HG03439 (cell line): ENCODE data around the gene STRA6.

ENCODE experiments used
- ATAC-seq: cut with Tn5 transposase; IDR thresholded peaks from one replicate; pipeline ENCODE4 v1.9.1; 2021; ENCODE audit warnings: mild to moderate bottlenecking, moderate library complexity; ENCODE audit not compliant: unreplicated experiment

The STRA6 gene

DNA sequence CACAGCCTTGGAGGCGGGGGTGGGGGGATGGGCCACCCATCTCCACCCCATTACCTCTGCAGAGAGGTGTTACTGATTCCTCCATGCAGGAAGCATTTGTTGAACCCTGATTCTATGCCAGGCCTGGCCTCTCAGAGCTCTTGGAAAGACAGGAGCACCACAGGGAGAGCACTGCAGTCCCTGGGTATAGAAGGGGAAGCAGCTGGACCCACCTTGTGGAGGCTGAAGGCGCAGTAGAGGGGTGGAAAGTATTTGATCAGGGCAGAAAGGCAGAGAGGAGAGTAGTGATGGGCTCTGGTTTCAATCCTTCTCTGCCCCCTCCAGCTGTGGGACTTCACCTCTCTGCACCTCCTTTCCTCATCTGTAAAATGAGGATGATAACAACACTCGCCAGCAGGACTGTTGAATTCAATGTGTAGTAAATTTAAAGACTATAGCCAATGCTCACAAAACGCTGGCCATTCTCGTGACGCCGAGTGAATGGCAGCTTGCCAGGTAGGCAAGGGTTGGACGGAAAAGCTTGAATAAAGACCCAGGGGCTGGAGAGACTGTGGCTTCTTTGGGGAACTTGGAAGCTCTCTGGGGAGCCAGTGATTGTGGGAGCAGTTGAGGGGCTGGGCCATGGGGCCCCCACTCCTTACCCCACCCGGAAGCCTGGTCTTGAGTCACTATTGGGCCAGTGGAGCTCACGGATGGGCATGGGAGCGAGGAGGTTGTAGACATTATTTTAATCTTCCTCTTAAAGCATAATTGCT lies 25.6 kb upstream of the STRA6 start:
- ATAC-seq: no peak

DNA sequence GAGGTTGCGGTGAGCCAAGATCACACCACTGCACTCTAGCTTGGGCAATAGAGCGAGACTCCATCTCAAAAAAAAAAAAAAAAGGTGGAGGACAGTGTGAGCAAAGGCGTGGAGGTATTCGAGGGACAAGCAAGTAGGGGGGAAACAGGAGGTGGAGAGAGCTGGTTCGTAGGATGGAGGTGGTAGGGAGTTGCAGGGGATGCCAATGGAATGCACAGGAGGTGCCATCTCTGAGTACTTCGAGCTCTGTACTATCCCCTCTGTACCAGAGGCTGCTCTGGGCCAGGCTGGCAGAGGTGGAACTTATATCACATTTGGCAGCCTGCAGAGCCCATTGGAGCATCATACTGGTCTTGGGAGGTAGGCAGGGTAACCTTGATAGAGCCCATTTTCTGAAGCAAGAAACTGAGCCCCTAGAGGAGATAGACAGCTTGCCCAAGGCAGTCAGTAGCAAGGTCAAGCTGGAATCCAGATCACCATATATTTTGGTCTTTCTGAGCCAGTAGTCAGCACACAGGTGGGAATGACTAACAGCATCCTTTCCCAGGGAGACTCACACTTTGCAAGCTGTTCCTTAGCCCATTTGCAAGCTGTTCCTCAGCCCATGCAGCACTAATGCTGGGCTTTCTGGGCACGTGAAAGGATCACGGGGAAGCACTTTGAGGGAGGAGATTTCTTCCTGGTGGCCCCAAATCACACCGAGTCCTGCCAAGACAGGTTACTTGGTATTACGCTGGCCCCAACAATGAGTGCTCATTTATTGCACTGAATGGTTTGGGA lies 24.4 kb upstream of the STRA6 start:
- no peak for ATAC-seq

DNA sequence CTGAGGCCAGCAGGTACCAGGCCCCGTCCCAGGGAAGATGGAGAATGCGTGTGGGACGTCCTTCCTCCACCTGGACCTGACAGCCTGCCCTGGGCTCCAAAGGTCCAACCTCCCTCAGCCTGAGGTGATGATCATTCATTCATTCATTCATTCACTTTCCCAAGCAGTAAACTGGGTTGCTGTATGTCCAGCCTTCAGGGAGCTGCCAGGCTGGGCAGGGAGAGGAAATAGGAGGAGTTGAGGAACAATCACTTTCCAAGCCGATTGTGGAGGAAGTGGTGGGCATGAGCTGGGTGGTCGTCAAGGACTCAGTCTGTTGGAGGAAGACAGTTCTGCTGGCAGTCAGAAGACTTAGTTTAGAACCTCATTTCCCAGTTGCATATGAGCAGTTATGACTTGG lies 23.3 kb upstream of the STRA6 start:
- ATAC-seq: no peak

DNA sequence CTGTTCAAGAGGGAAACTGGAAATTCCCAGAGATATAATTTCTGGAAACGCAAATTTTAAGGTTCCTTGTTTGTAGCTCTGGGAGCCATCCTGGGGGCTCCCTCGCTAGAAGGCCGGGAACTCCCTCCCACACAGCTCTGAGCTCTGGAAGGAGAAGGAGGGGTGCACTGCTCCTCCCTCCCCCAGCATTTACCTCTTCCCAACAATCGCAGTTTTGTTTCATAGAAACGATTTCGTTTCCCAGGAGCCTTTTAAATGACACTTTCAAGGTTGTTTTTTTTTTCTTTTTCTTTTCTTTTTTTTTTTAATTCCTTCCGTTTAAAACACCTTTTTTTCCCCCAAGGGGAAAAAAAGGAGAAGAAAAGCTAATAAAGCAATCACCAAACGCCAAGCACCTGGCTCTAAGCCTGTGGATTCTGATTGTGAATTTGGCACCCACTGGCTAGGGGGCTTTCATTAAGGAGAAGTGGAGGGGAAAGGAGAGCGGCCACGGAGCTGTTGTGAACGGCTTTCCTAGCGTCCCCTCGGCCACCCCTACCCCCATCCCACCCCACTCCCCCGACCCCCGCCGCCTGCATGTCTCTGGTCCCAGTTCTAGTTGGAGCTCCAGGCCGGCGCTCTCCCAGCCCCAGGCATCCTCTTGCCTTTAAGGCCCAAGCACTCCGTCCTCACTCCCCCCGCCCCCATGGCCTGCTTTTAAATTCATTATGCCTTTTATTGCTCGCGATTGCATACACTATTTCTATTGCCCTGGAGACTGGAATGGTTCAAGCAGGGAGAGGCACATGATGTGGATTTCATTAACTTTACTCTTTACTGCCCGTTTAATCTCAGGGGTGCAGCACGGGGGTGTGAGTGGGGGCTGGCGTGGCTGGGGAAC lies 19.9 kb upstream of the STRA6 start:
- ATAC-seq: no peak

DNA sequence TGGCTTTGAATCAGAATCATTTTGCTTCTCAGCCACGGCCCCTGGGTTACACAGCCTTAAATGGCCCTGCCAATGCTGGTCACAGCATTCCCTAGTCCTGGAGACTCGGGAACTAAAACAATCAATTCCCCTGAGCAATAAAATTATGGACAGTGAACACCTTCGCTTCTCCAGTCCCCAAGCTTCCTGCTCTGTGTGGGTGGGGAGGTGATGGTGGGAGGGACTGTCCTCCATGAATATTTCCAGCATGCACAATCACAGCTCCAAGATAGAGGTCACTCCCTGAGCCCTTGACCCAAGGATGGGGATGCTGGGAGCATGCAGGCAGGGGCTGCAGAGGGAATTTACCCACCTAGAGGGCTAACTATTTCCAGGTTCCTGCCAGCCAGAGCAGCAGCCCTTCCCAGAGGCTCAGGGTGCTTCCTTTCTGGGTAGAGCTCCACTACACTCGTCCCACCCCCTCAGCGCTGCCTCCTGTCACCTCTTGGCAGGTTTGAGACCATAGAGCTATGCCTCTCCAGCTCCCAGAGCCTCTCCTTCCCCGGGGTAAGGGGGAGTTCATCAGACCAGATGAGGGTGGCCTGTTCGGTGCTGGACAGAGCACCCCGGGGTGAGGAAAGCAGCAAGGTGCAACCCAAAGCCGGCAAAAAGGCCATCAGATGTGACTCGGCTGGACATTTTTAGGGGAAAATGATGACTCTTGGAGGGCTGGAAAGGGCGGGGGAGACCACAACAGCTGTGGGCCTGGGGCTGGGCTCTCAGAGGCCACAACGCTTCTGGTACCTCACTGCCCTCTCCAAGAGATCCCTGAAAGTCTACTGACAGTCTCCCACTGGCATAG lies 19.0 kb upstream of the STRA6 start:
- no peak for ATAC-seq

DNA sequence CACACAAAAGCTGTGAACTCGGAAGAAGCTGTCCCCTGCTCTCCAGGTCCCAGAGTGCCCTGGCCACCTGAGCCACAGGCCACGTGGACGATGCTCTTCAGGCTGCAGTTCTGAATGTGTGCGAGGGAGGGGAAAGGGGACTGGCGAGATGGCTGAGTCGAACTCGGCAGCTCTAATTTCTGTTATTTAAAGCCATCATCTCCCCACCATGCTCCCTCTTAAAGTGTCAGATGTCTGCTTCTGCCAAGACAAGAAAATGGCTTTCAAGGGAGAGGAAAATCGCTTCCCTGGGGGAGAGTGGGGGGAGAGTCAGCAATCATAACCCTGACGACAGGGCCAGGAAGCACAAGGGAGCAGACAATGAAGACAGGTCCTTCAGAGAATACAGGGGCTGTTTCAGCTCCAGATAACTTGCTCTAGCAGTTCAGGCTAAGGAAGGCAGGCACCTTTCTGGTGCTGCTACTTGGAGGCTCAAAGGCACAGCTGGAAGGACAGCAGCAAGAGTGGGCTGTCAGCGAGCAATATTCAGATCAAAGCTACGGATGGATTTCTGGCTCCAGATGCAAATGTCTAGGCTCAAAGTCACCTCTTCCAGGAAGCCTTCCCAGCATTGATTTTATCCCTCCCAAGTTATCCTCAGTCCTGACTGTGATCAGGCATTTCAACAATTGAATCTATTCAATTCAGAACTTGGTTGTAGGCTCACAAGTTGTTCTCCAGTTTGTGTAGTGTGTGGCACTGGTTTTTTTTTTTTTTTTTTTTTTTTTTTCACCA lies 18.1 kb upstream of the STRA6 start:
- no peak for ATAC-seq

DNA sequence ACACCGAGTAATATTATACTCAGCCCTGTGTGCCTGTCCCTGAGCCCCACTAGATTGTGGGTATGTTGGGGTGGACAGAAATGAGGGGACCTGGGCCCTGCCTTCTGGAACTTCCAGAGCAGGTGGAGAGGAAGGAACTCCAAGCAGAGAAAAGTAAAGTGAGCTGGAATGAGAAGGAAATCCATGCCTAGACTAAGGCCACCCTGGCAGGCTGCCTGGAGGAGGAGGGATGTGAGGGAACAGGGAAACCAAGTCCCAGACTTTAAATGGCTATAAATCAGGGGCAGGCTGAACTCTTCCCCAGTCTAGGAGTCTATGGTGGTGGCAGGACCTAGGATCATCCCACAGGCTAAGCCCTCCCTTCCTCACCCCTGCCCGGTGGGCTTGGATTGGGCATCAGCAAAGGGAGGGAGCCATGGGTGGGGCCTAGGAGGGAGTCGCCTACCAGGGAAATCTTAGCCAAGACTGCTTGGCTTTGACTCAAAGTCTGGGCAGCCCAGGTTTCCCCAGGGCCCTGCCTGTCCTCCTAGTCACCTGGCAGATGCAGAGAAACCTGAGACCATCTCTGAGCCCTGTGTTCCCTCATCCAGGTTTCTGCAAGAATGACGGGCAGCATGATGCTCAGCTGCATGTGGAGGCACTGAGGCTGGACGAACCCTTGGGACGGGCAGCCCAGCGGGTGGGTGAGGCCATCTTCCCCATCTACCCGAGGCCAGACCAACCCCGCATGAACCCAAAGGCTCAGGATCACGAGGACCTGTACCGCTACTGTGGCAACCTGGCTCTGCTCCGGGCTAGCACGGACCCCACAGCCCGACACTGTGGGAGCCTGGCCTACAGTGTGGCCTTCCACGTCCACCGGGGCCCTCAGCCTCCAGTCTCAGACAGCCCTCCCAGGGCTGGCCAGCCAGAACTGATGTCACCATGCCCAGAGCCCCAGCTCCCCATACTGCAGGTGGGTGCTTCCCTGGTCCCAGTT lies 15.6 kb upstream of the STRA6 start:
- ATAC-seq: no peak

DNA sequence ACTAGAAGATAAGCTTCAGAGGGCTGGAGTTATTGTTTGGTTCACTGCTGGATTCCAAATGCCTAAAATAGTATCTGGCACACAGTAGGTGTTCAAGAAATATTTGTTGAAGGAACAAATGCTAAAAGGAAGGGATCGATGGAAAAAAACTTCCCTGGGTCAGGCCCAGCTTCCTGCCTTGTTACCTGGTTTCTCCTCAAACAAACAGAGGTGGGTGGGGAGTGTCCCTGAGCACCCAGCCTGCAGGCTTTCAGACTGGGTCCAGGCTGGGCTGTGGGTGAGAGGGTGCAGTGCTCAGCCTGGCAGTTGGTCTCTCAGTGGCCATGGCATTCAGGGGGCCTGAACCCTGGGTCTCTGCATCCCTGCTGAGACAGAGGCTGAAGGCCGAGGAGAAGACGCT lies 14.4 kb upstream of the STRA6 start:
- no peak for ATAC-seq

DNA sequence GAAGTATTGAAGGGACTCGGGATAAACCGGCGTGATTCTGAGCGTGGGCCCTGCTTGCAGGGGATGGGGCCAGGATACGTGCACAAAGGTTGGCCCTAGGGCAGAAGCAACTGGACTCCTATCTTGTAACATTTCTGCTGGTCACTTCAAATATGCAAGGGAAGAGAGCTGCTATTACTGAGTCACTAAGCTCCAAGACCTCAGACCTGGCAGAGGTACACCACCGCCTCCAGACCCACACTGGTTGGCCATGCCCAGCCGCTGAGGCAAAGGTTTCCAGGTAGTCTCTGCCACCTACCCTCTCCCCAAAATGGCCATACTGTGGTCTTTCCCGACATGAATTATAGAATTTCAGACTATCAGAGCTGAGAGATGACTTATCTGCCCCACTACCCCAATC lies 13.4 kb upstream of the STRA6 start:
- ATAC-seq: no peak

DNA sequence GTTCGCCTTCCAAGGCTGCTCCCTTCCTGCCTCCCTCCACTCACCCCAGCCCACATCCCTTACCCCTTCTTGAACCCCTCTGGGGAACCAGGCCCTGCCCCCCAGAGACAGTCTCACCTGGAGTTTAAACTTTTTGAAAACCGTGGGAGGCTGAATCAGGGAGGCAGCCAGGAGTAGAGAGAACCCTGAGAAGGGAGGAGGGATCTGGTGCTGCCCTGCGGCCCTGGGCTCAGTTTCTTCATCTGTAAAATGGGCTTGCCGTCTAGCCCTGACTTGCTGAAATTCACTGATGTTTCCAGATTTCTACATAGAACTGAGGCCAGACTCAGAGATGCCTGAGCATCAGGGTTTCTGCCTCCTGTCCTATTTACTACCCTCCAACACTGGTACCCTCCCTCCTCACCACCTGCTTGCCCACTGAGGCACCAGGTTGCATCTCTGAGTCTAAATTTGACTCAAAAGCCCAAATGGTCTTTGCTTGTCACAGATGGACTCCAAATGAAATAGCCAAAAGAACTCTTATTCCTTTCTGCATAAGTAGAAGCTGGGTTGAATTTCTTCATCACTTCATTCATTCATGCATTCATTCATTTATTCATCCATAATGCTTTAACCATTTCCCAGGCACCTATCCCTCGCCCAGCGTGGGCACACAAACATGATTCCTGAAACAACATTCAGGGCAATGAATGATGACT lies 11.9 kb upstream of the STRA6 start:
- no peak for ATAC-seq

DNA sequence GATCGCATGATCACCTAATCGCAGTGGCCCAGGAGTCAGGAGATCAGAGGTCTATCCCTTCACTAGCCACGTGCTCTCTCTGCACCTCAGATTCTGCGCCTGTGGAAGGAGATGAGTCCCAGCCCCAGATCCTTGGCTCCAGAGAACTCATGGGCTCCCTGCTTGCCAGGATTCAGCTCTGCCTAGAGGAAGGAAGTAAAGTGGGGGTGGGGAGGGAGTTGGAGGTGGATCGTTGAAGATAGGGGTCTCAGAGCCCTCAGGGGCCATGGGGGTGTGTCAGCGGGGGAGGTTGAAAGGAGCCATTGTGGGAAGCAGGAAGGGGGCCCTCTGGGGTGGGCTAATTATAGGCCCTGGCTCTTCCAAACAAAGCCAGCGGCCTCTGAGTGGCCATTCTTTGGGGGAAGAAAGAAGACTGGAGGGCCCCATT lies 11.3 kb upstream of the STRA6 start:
- no peak for ATAC-seq

DNA sequence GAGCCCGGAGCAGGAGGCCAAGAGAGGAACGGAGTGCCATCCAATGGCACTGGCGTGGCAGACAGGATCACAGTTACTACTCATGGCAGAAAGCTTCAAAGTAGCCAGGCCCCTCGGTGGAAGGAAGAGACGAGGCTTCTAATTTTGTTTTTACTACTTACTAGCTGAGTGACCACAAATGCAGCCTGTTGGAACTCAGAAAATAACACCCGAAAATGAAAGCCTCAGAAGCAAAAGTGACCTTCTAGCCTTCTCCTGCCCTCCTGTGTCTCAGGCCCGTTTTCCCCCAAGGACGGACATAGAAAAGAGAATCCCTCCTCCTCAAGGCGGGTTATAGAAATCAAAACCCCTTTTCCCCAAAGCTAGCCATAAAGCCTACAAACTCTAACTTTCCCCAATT lies 9.9 kb upstream of the STRA6 start:
- no peak for ATAC-seq

DNA sequence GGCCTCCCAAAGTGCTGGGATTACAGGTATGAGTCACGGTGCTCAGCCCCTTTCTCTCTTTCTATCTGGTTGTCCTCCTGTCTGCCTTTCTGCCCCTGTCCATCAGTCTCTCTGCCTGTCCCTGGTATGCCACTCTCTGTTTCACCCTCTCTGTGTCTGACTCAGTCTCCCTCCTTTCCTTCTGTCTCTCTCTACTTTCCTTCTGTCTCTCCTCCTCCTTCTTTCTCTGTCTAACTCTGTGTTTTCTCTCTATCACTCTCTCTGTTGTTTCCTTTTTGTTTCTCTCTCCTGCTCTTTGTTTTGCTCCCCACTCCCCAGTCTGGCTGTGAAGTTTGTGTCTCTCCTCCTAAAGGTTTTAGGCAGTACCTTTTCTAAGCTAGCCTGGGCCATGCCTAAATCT lies 9.1 kb upstream of the STRA6 start:
- ATAC-seq: no peak

DNA sequence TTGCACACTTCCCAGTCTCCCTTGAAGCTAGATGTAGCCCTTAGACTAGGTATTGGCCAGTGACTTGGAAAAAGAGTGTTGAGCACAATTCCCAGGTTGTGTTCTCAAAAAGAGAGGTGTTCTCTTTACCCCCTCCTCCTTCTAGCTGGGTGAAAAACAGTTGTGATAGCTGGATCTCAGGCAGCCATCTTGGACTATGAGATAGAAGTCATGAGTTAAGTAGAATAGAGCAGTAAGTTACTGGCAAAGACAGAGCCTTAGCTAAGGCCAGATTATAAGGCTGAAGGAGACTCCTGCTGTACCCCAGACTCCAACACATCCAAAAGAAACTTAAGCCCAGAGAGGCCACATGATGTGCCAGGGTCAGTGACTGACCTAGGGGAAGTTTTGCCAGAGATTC lies 8.1 kb upstream of the STRA6 start:
- ATAC-seq: no peak

DNA sequence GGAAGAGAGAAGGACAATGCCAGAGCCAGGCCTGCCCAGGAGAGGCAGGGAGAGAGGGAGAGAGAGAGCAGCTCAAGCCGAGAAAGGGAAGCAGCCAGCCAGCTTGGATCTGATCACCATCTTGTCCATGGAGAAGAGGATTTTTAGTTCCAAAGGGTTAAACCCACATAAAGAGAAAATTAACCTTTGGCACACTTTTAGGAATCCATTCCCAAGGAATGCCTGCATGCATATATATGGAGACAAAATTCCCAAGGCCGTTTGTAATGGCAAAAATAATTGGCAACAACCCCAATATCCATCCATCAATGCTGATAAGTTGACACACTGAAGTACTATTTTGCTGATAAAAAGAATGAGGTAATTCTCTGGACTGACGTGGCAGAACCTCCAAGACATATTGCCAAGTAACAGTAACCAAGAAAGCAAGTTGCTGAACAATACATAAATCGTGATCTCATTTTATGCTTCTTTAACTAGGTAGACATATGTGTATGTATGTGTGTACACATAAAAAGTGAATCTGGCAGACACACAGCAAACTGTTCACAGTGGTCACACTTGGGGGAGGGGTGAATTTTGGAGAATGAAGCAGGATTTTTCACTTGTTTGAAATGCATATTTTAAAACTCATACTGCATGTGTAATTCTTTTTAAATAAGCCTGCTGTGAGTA lies 7.5 kb upstream of the STRA6 start:
- ATAC-seq: no peak

DNA sequence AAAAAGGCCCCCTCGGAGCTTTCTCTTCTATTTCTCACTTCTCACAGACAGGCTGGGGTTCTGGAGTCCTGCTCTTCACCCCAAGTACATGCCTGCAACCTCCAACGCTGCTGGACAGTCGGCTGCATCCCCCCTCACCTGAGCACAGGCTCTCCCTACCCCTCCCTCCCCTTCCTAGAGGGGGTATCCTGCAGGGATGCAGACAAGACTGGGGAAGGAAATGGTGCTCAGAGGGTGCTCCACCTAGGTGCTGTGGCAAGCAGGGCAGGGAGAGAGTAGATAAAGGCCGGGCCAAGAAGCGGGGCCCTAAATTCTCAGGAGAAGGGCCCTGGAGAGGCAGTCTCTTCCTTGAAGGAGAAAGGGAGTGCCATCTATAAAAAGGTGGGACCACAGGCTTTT lies 7.0 kb upstream of the STRA6 start:
- no peak for ATAC-seq

DNA sequence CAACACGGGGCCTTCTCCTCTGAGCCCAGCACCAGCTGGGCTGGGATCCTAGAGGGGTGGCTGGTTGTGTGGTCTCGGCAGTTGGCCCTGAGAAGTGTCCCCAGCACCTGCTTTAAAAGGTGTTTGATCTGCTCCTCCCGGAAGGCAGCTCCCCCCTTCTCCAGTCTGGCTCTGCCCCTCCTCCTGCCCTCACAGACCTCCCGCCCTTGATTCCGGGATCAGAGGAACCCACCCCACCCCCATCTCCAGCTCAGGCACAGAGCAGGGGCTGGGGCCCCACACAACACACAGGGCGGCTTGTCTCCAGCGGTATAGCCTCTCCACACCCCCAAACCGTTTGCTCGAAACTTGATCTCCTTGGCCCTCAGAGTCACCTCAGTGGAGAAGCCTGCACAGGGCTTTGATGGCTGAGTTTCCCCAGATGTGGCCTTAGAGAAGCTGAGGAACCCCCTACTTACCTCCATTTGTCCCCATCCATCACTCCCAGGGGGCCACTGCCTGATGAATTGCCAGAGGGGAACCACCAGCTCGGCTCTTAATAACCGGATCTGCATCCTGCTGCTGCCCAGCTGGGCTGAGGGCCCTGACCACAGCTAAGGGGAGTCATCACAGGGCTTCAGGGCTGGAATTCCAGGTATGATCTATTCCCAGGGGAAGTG lies 6.4 kb upstream of the STRA6 start:
- ATAC-seq: no peak
